Measurements from ENCODE around the gene FFAR2. TPM values are rescaled to one million over a fixed set of nuclear protein-coding genes. Genes with fewer than 3 reads are reported as not detected.
A peak's percentile ranks its signal among the peaks of the same experiment; 100 is the strongest.

FFAR2 gene
- total RNA-seq, 4 donors from 2014 or later = 0.49 to 2.5 (median 0.56) TPM; not detected in 1

DNA sequence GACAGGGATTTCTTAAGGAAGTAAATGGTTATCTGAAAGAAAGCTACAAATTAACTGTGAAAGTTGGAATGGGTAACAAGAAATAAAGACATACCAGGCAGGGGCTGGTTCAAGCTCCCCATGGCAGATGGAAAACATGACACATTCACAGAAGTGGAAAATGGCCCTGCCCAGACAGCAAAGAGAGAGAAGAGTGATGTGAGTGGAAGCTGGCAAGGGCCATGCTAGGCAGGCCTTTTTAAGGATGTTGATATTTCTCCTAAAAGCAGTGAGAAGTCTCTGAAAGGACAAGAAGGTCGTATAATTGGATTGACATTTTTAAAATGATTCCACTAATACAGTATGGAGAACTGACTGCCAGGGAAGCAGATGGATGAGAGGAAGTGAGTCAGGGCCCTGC, 3.3 kb upstream of the FFAR2 start:
- Histone ChIP-seq H3K27me3 (peaks cover 0 to 32% (median 0%) of the 10 kb centered on the region in 4 donors), H3K4me1 (peaks cover 13 to 23% (median 13%) of the 10 kb centered on the region in 3 donors), H3K27ac (no peak overlapping the region), H3K4me3 (no peak overlapping the region), H3K36me3 (no peaks in the 10 kb centered on the region), H3K9me3 (no peaks in the 10 kb centered on the region)
- WGBS, 2 donors = 52 to 67% methylated on average over 1 of the region's 1 CpG
- intact Hi-C loops (cut with DNase I) = no loop called here
- no peak for DNase-seq
- TF ChIP-seq POLR2A (IDR thresholded peaks at IDR 0.05) = no peak
- TF ChIP-seq, protein P1, sequence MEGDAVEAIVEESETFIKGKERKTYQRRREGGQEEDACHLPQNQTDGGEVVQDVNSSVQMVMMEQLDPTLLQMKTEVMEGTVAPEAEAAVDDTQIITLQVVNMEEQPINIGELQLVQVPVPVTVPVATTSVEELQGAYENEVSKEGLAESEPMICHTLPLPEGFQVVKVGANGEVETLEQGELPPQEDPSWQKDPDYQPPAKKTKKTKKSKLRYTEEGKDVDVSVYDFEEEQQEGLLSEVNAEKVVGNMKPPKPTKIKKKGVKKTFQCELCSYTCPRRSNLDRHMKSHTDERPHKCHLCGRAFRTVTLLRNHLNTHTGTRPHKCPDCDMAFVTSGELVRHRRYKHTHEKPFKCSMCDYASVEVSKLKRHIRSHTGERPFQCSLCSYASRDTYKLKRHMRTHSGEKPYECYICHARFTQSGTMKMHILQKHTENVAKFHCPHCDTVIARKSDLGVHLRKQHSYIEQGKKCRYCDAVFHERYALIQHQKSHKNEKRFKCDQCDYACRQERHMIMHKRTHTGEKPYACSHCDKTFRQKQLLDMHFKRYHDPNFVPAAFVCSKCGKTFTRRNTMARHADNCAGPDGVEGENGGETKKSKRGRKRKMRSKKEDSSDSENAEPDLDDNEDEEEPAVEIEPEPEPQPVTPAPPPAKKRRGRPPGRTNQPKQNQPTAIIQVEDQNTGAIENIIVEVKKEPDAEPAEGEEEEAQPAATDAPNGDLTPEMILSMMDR (IDR thresholded peaks at IDR 0.05) = no peak

DNA sequence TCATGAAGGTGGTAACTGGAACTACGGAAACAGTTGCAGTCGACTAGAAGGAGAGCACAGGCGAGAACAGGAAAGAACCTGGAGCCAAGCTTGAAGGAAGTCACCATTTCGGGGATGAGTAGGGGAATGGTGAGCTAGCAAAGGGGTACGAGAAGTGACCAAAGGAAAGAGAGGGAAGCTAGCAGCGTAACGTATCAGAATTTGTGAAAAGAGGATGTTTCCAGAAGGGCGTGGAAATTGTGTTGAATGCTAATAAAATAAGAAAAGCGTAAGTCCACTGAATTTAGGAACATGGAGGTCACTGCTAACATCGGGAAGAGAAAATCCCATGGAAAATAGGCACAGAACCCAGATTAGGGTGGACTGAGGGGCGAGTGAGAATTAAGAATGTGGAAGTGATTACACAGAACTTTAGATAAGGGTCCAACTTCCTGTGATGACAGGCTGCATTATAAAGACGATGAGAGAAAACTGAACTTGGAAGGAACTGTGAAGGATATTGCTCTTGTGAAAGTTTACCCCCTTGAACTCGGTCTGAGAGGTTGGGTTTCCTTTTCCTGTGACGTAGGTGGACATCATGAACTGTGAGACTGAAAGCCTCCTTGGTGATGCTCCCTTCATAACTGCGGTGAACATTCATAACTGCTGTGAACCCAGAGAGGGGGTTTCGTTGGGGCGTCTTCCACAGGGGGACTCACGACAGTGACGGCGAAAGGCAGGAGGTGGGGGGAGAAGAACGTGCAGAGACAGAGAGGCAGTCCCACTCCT, 2.0 kb upstream of the FFAR2 start:
- Histone ChIP-seq H3K4me3 (no peak overlapping the region), H3K4me1 (peaks cover 14 to 34% (median 16%) of the 10 kb centered on the region in 3 donors), H3K36me3 (no peaks in the 10 kb centered on the region), H3K9me3 (no peaks in the 10 kb centered on the region), H3K27ac (no peak overlapping the region), H3K27me3 (peaks cover 0 to 45% (median 0%) of the 10 kb centered on the region in 4 donors)
- intact Hi-C loops (cut with DNase I) = no loop called here
- DNase-seq = no peak
- WGBS, 2 donors = 76 to 77% methylated on average over 18 to 21 of the region's 21 CpGs
- TF ChIP-seq, protein P1 (IDR thresholded peaks at IDR 0.05) = no peak
- no peak for TF ChIP-seq POLR2A (IDR thresholded peaks at IDR 0.05)

DNA sequence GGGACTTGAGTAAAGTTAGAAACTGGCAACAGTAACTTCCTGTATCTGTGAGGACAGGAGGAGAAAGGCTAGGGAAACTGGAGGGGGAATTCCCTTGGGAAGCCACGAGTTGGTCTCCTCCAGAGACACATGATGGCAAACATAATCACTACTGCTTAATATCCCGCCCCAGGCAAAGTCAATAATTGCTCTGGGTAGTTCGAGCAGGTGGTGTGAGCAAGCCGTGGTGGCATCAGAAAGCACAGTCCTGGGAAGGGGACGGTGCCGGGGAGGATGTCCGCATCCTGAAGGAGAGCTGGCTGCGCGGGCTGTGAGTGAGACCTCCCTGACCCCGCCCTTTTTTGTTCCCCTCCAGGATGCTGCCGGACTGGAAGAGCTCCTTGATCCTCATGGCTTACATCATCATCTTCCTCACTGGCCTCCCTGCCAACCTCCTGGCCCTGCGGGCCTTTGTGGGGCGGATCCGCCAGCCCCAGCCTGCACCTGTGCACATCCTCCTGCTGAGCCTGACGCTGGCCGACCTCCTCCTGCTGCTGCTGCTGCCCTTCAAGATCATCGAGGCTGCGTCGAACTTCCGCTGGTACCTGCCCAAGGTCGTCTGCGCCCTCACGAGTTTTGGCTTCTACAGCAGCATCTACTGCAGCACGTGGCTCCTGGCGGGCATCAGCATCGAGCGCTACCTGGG, 1.4 kb downstream of the FFAR2 start:
- 43 to 56% methylated on average over 14 to 17 of the region's 27 CpGs for WGBS, 2 donors
- intact Hi-C loops (cut with DNase I) = no loop called here
- Histone ChIP-seq H3K27me3 (peaks cover 0 to 62% (median 0%) of the 10 kb centered on the region in 4 donors), H3K27ac (peak overlapping the region; percentile 41 to 74 (median 52)), H3K36me3 (no peaks in the 10 kb centered on the region), H3K4me1 (peaks cover 14 to 34% (median 16%) of the 10 kb centered on the region in 3 donors), H3K4me3 (no peak overlapping the region), H3K9me3 (no peaks in the 10 kb centered on the region)
- no peak for DNase-seq
- TF ChIP-seq, protein P1 (IDR thresholded peaks at IDR 0.05) = no peak
- no peak for TF ChIP-seq POLR2A (IDR thresholded peaks at IDR 0.05)

DNA sequence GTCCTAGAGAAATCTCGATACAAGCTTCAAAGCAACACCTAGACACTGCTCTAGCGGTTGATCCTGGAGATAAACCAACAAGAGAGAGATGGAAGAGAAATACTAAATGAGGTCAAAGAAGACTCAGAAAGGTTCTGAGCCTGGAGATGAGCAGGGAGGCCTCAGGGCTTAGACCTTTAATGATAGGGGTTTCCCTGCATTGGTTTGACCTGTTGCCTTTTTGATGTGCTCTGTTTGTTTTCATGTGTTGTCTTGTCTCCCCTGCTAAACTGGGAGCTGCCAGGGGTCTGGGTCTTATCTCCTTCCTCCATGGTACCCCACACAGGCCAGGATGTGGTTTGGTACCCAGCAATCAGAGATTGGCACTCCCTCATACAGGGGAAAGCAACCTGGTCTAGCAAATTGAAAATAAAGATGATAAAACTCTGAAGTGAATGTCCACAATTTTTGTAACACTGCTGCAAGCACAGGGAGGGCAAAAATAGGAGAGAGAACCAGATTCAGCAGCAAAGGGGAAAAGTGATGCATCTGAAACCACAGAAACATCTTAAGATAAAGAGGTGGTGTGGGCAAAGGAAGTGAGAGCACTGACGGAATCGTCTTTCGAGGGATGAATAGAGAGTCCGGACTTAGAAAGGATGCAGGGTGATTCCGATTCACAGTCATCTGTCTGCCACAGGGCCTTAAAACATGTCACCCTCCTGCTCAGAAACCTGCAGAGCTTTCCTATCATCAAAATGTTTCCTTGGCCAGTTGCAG, 3.5 kb downstream of the FFAR2 start:
- intact Hi-C loops (cut with DNase I) = no loop called here
- peaks cover 14 to 34% (median 16%) of the 10 kb centered on the region in 3 donors for H3K4me1 ChIP-seq

More for the DNA sequence above, 3.5 kb downstream of the FFAR2 start:
- no peak for DNase-seq
- peaks cover 0 to 47% (median 0%) of the 10 kb centered on the region in 4 donors for H3K27me3 ChIP-seq
- H3K9me3 ChIP-seq = no peaks in the 10 kb centered on the region
- WGBS, 2 donors = 67 to 73% methylated on average over 7 of the region's 7 CpGs
- H3K36me3 ChIP-seq = no peaks in the 10 kb centered on the region
- TF ChIP-seq, protein P1 (IDR thresholded peaks at IDR 0.05) = no peak
- TF ChIP-seq POLR2A (IDR thresholded peaks at IDR 0.05) = no peak
- no peak overlapping the region for H3K27ac ChIP-seq
- no peak overlapping the region for H3K4me3 ChIP-seq
